H1 (cell line): ENCODE data around the gene PIGK. TPM values are rescaled to one million over a fixed set of nuclear protein-coding genes. Genes with fewer than 3 reads are reported as not detected.

Source experiments
- CTCF ChIA-PET: fragments of 300-600 bp; sonication (Branson Sonifier 250); formaldehyde crosslinking; loops from one replicate; lab custom pipeline; 2021; ENCODE audit not compliant: partially characterized antibody; lab: Charles Lee
- POLR2A ChIA-PET: fragments of 300-600 bp; sonication (Branson Sonifier 250); formaldehyde crosslinking; loops from one replicate; lab custom pipeline; 2021; ENCODE audit warnings: inconsistent platforms; ENCODE audit not compliant: partially characterized antibody; lab: Charles Lee
- DNase-seq, 2 experiments: peaks; one replicate each; pipeline versions ENCODE4 v3.0.0 to v3.0.0-alpha.2; 2010 to 2022; ENCODE audit warnings: low spot score in 2 of 2, low read depth in 1 of 2, mixed read lengths in 1 of 2
- FAIRE-seq: peaks from 2 replicates; lab custom pipeline; 2011; peaks lifted over from hg19 to GRCh38; lab: Jason Lieb, UNC
- H2AFZ ChIP-seq: 2 replicates; pipeline ENCODE4 v1.8.1; 2012; ENCODE audit warnings: low read length, inconsistent platforms
- H2AK5ac ChIP-seq: 2 replicates; pipeline ENCODE4 v1.6.1; 2013; ENCODE audit warnings: low read depth, low read length
- H2BK120ac ChIP-seq: replicated peaks from 2 replicates; pipeline ENCODE3; 2013; ENCODE audit warnings: low read depth, low read length, inconsistent platforms
- H2BK12ac ChIP-seq: 2 replicates; pipeline ENCODE4 v1.6.1; 2013; ENCODE audit warnings: low read depth, low read length
- H2BK15ac ChIP-seq: 2 replicates; pipeline ENCODE4 v1.6.1; 2013; ENCODE audit warnings: low read length
- H2BK20ac ChIP-seq: 2 replicates; pipeline ENCODE4 v1.6.1; 2013; ENCODE audit warnings: low read length
- H2BK5ac ChIP-seq: 2 replicates; pipeline ENCODE4 v1.6.1; 2013; ENCODE audit warnings: low read depth, low read length
- H3K14ac ChIP-seq: 2 replicates; pipeline ENCODE4 v1.6.1; 2013; ENCODE audit warnings: inconsistent platforms; ENCODE audit not compliant: insufficient read length
- H3K18ac ChIP-seq: 2 replicates; pipeline ENCODE4 v1.6.1; 2013; ENCODE audit warnings: low read length; ENCODE audit errors: extremely low read depth
- H3K23ac ChIP-seq: 2 replicates; pipeline ENCODE4 v1.6.1; 2013; ENCODE audit warnings: inconsistent platforms; ENCODE audit not compliant: insufficient read length
- H3K23me2 ChIP-seq: 2 replicates; pipeline ENCODE4 v1.6.1; 2013; ENCODE audit warnings: low read depth, low read length
- H3K27ac ChIP-seq: 2 replicates; pipeline ENCODE4 v1.6.1; 2011; ENCODE audit warnings: low read depth, low read length, inconsistent platforms
- H3K27me3 ChIP-seq, 4 experiments: replicated peaks in 1 of 4; 1 replicate in 1 of 4; 2 replicates in 3 of 4; pipeline versions ENCODE4 v1.6.1 to v1.8.1; 2011 to 2013; ENCODE audit warnings: low read length in 3 of 4, mild to moderate bottlenecking in 3 of 4, inconsistent platforms in 2 of 4, mixed read lengths in 2 of 4, moderate library complexity in 1 of 4; ENCODE audit not compliant: control insufficient read depth in 3 of 4, insufficient read depth in 3 of 4; ENCODE audit errors: extremely low read depth in 1 of 4
- H3K36me3 ChIP-seq, 4 experiments: 2 replicates each; pipeline versions ENCODE4 v1.6.1 to v1.8.1; 2011 to 2013; ENCODE audit warnings: mild to moderate bottlenecking in 4 of 4, low read length in 3 of 4, moderate library complexity in 2 of 4, control low read depth in 1 of 4, inconsistent platforms in 1 of 4; ENCODE audit not compliant: insufficient read depth in 4 of 4, control insufficient read depth in 2 of 4
- H3K4ac ChIP-seq: replicated peaks from 2 replicates; pipeline ENCODE3; 2013; ENCODE audit warnings: low read length, low read depth, mixed read lengths, inconsistent platforms; ENCODE audit not compliant: insufficient read length
- H3K4me1 ChIP-seq, 4 experiments: replicated peaks in 1 of 4; 1 replicate in 1 of 4; 2 replicates in 3 of 4; pipeline versions ENCODE4 v1.6.1 to v1.8.1; 2011 to 2013; ENCODE audit warnings: low read length in 3 of 4, inconsistent platforms in 2 of 4, mixed read lengths in 1 of 4; ENCODE audit not compliant: insufficient read depth in 4 of 4, control insufficient read depth in 3 of 4
- H3K4me2 ChIP-seq, 2 experiments: 2 replicates each; pipeline versions ENCODE4 v1.6.1 to v1.8.1; 2011 to 2013; ENCODE audit warnings: low read depth in 2 of 2, low read length in 2 of 2, control low read depth in 1 of 2, inconsistent platforms in 1 of 2, mild to moderate bottlenecking in 1 of 2; ENCODE audit not compliant: insufficient read depth in 1 of 2
- H3K4me3 ChIP-seq, 4 experiments: fragments of 200-600, 300-600 bp in 1 of 4; sonication (generic), shearing (Covaris generic), sonication (Bioruptor Twin) in 1 of 4; 2 replicates each; pipeline versions ENCODE4 v1.5.1 to v1.8.1; 2011 to 2016; ENCODE audit warnings: low read length in 4 of 4, low read depth in 3 of 4, control low read depth in 2 of 4, inconsistent platforms in 2 of 4, mild to moderate bottlenecking in 2 of 4, mixed read lengths in 1 of 4, moderate library complexity in 1 of 4; ENCODE audit not compliant: insufficient read depth in 2 of 4; ENCODE audit errors: extremely low read depth in 1 of 4
- H3K56ac ChIP-seq: replicated peaks from 2 replicates; pipeline ENCODE3; 2013; ENCODE audit warnings: low read depth, mild to moderate bottlenecking, mixed read lengths, low read length, inconsistent platforms; ENCODE audit not compliant: insufficient read length
- H3K79me1 ChIP-seq: 2 replicates; pipeline ENCODE4 v1.6.1; 2013; ENCODE audit warnings: low read depth, low read length, control low read depth
- H3K79me2 ChIP-seq, 2 experiments: 2 replicates each; pipeline versions ENCODE4 v1.6.1 to v1.8.1; 2012 to 2013; ENCODE audit warnings: low read length in 2 of 2, mild to moderate bottlenecking in 2 of 2, inconsistent platforms in 1 of 2; ENCODE audit not compliant: insufficient read depth in 2 of 2, control insufficient read depth in 1 of 2
- H3K9ac ChIP-seq, 4 experiments: replicated peaks in 1 of 4; 1 replicate in 1 of 4; 2 replicates in 3 of 4; pipeline versions ENCODE4 v1.6.1 to v1.8.1; 2011 to 2013; ENCODE audit warnings: low read depth in 3 of 4, low read length in 3 of 4, control low read depth in 2 of 4, mild to moderate bottlenecking in 2 of 4, moderate library complexity in 2 of 4, inconsistent platforms in 1 of 4; ENCODE audit errors: extremely low read depth in 1 of 4
- H3K9me3 ChIP-seq, 2 experiments: 2 replicates each; pipeline versions ENCODE4 v1.6.1 to v1.8.1; 2012 to 2013; ENCODE audit warnings: mild to moderate bottlenecking in 2 of 2, moderate library complexity in 2 of 2, control low read depth in 1 of 2, inconsistent platforms in 1 of 2, low read depth in 1 of 2, low read length in 1 of 2, mixed read lengths in 1 of 2; ENCODE audit not compliant: insufficient read depth in 2 of 2
- H4K20me1 ChIP-seq, 2 experiments: replicated peaks in 1 of 2; 2 replicates each; pipeline versions ENCODE3 to v1.8.1; 2011 to 2013; ENCODE audit warnings: inconsistent platforms in 2 of 2, low read length in 2 of 2, mild to moderate bottlenecking in 1 of 2; ENCODE audit not compliant: insufficient read depth in 2 of 2, control insufficient read depth in 1 of 2
- H4K5ac ChIP-seq: 2 replicates; pipeline ENCODE4 v1.6.1; 2013; ENCODE audit warnings: low read length, low read depth, mixed read lengths, inconsistent platforms; ENCODE audit not compliant: insufficient read length
- H4K8ac ChIP-seq: 2 replicates; pipeline ENCODE4 v1.8.0; 2013; ENCODE audit warnings: mild to moderate bottlenecking, moderate library complexity, low read length, inconsistent platforms; ENCODE audit not compliant: insufficient read depth; ENCODE audit errors: extremely low read depth
- H4K91ac ChIP-seq: replicated peaks from 2 replicates; pipeline ENCODE3; 2013; ENCODE audit warnings: low read length, mixed read lengths, inconsistent platforms; ENCODE audit not compliant: insufficient read length
- CBX8 ChIP-seq: fragments of 300-800, 300-1000 bp; sonication (generic); IDR thresholded peaks from 2 replicates; pipeline ENCODE4 v1.7.1; 2016; ENCODE audit warnings: low read depth, low read length, borderline replicate concordance
- CTBP2 ChIP-seq: IDR thresholded peaks from 2 replicates; pipeline ENCODE4 v1.7.0; 2011; ENCODE audit warnings: borderline replicate concordance, mild to moderate bottlenecking, moderate library complexity, mixed read lengths, low read length; ENCODE audit not compliant: insufficient read depth, insufficient read length
- E2F6 ChIP-seq: IDR thresholded peaks from 2 replicates; pipeline ENCODE4 v1.6.1; 2012; ENCODE audit warnings: inconsistent platforms
- EGR1 ChIP-seq: IDR thresholded peaks from 2 replicates; pipeline ENCODE4 v1.6.1; 2011; ENCODE audit warnings: low read depth, low read length, borderline replicate concordance
- POLR2AphosphoS5 ChIP-seq: IDR thresholded peaks from 2 replicates; pipeline ENCODE4 v1.6.1; 2011; ENCODE audit warnings: low read depth, low read length
- POU5F1 ChIP-seq: IDR thresholded peaks from 2 replicates; pipeline ENCODE4 v1.6.1; 2011; ENCODE audit warnings: low read depth, mild to moderate bottlenecking, low read length, moderate library complexity
- TAF1 ChIP-seq: IDR thresholded peaks from 2 replicates; pipeline ENCODE4 v1.6.1; 2011; ENCODE audit warnings: mild to moderate bottlenecking, low read depth, low read length
- TBP ChIP-seq: IDR thresholded peaks from 2 replicates; pipeline ENCODE4 v1.6.1; 2011; ENCODE audit warnings: low read depth, low read length, improper control_type of control experiment
- WGBS, 2 experiments: shearing (Covaris generic) in 1 of 2; methylation state at CpG; one replicate each; pipeline versions ENCODE4 v1.1.6 to v1.1.7; 2013 to 2015; ENCODE audit warnings: low lambda C conversion rate in 2 of 2, mixed read lengths in 2 of 2, inconsistent platforms in 1 of 2, low coverage in 1 of 2, missing lambda C conversion rate in 1 of 2; ENCODE audit not compliant: insufficient replicate concordance in 2 of 2, insufficient coverage in 1 of 2, insufficient read length in 1 of 2; ENCODE audit errors: extremely low coverage in 1 of 2, missing lambda C conversion rate in 1 of 2; 5-methylcytosine and 5-hydroxymethylcytosine counted together
- polyA plus RNA-seq, 7 experiments: library from polyadenylated mRNA; depleted of rRNA in 3 of 7; stranded (reverse) in 5 of 7; unstranded in 2 of 7; fragments of >200 nt in 5 of 7; fragments of 200-250 nt in 2 of 7; gene quantifications; 1 replicate in 5 of 7; 2 replicates in 1 of 7; 4 replicates in 1 of 7; pipeline versions ENCODE4 v1.2.1 to v1.2.3, GENCODE V29; 2011 to 2013; ENCODE audit warnings: missing spikeins in 2 of 7, mixed read lengths in 2 of 7
- total RNA-seq: library from RNA; stranded (reverse); fragmentation: NEBNext Ultra II Directional; extraction: Animal tissue kit (Norgen Biotek cat#: 25700); gene quantifications from 2 replicates; pipeline ENCODE4 v1.2.1, GENCODE V29; 2021
- TF ChIP-seq, protein P1 (sequence below), 3 experiments: IDR thresholded peaks; 1 replicate in 2 of 3; 2 replicates in 1 of 3; pipeline versions ENCODE4 v1.5.1 to v1.6.1; 2011; ENCODE audit warnings: low read length in 3 of 3, mild to moderate bottlenecking in 3 of 3, inconsistent platforms in 2 of 3, low read depth in 1 of 3, moderate library complexity in 1 of 3; ENCODE audit not compliant: insufficient read depth in 1 of 3; ENCODE audit errors: control extremely low read depth in 1 of 3

Gene PIGK
- total and polyA plus RNA-seq, 2 of the 8 experiments (the other 6 are each of a cell fraction or from before 2014, with no cell fraction given), result 5.6 to 23.2 TPM

- 81% methylated on average over 1 of the region's 1 CpG; no CpG with 5 or more reads in 1 of the 2 experiments for WGBS, 2 experiments
- Histone ChIP-seq H3K4me3 (no peak overlapping the region), H2BK15ac (no peak overlapping the region), H3K79me1 (no peaks in the 10 kb centered on the region), H3K56ac (no peak overlapping the region), H3K9ac (no peak overlapping the region), H4K91ac (no peak overlapping the region), H3K27me3 (peaks cover 6 to 10% (median 8%) of the 10 kb centered on the region in 4 experiments; a peak in 5 of 7 replicates), H3K4me1 (peaks cover 0 to 3% (median 0%) of the 10 kb centered on the region in 4 experiments; a peak in 2 of 7 replicates), H3K9me3 (no peaks in the 10 kb centered on the region), H2BK20ac (no peak overlapping the region), H3K36me3 (no peaks in the 10 kb centered on the region), H3K4ac (no peak overlapping the region), H3K23me2 (peaks cover 3% of the 10 kb centered on the region; the same call in 1 of the 2 replicates), H4K20me1 (no peaks in the 10 kb centered on the region), H3K23ac (no peak overlapping the region), H2BK120ac (no peak overlapping the region), H3K4me2 (no peak overlapping the region), H3K27ac (no peak overlapping the region), H2AFZ (no peak overlapping the region), H2AK5ac (no peak overlapping the region), H4K8ac (no peak overlapping the region), H3K14ac (no peak overlapping the region), H3K18ac (no peak overlapping the region), H3K79me2 (no peaks in the 10 kb centered on the region), H2BK5ac (no peak overlapping the region), H4K5ac (no peak overlapping the region), H2BK12ac (no peak overlapping the region)
- no peak for TF ChIP-seq CTBP2
- TF ChIP-seq E2F6, result no peak
- TF ChIP-seq EGR1, result no peak
- no peak for TF ChIP-seq POLR2AphosphoS5
- TF ChIP-seq, protein P1, sequence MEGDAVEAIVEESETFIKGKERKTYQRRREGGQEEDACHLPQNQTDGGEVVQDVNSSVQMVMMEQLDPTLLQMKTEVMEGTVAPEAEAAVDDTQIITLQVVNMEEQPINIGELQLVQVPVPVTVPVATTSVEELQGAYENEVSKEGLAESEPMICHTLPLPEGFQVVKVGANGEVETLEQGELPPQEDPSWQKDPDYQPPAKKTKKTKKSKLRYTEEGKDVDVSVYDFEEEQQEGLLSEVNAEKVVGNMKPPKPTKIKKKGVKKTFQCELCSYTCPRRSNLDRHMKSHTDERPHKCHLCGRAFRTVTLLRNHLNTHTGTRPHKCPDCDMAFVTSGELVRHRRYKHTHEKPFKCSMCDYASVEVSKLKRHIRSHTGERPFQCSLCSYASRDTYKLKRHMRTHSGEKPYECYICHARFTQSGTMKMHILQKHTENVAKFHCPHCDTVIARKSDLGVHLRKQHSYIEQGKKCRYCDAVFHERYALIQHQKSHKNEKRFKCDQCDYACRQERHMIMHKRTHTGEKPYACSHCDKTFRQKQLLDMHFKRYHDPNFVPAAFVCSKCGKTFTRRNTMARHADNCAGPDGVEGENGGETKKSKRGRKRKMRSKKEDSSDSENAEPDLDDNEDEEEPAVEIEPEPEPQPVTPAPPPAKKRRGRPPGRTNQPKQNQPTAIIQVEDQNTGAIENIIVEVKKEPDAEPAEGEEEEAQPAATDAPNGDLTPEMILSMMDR (IDR thresholded peaks at IDR 0.05; ENCODE audit: control extremely low read depth in 1 of 3, insufficient read depth in 1 of 3, low read depth in 1 of 3, low read length in 3 of 3), result no peak
- TF ChIP-seq TBP, result no peak
- TF ChIP-seq TAF1, result no peak
- no peak for TF ChIP-seq CBX8
- TF ChIP-seq POU5F1, result no peak
- no peak for DNase-seq
- POLR2A ChIA-PET, result interaction anchor here (0.9 kb wide), 1 partner anchor 10 kb away, joined by 3 read pairs; no protein-coding TSS in a partner anchor
- CTCF ChIA-PET, result no interaction called here
- FAIRE-seq, result no peak
Observed at GRCh38 chr1:77263708-77264107, 44.5 kb upstream of the PIGK start.
